ENCODE results near the gene SLC28A1.

Gene SLC28A1

DNA sequence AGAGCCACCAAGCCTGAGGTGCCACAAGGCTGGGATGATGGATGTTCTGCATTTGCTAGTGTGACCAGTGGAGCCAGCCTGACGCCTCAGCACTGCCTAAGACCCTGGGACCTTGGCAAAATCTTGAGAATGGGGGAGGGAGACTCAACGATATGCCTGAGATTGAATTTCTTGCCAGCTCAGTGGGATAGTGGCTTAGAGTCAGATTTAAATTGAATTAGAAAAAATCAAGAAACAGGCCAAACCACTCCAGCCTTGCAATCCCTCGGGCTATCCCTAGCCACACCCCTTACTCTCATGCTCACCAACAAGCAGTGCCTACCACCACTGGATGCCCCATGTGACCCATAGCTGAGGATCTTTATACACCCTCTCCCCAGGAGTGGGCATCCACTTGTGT, 78.5 kb downstream of the SLC28A1 start:
- Histone ChIP-seq H3K9me3 (replicated peaks; ENCODE audit: low read length) (no peaks in the 10 kb centered on the region), H3K27me3 (ENCODE audit: control insufficient read depth, insufficient read depth, low read length) (peaks cover 5% of the 10 kb centered on the region), H3K4me2 (ENCODE audit: low read length) (no peak overlapping the region), H3K9ac (ENCODE audit: low read depth, low read length) (no peak overlapping the region), H3K36me3 (ENCODE audit: insufficient read depth, low read length) (no peaks in the 10 kb centered on the region), H3K4me3 (ENCODE audit: low read length) (no peak overlapping the region), H3K4me1 (ENCODE audit: control insufficient read depth, insufficient read depth, low read length) (peaks cover 10% of the 10 kb centered on the region)

DNA sequence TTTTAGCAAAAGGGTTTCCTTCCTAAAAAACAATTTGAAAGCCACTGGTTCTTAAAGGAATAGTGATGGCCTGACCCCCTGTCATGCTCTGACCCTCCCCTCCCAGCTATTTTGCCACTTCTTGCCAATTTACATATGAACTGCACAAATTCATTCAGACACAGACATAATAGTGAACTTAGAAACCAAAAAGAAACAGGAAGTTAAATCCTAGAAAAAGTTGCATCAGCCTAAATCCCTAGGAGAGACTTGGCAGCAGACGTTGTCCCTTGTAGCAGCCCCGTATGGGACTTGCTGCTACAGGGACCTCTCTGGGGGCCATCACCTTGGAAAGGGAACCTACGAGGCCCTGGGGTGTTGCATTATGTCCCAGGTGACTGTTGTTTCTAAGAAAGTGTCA, 82.9 kb downstream of the SLC28A1 start:
- Histone ChIP-seq H3K9me3 (replicated peaks; ENCODE audit: low read length) (no peaks in the 10 kb centered on the region), H3K9ac (ENCODE audit: low read depth, low read length) (no peak overlapping the region), H3K4me1 (ENCODE audit: control insufficient read depth, insufficient read depth, low read length) (no peaks in the 10 kb centered on the region), H3K4me2 (ENCODE audit: low read length) (no peak overlapping the region), H3K27me3 (ENCODE audit: control insufficient read depth, insufficient read depth, low read length) (peaks cover 15% of the 10 kb centered on the region), H3K36me3 (ENCODE audit: insufficient read depth, low read length) (no peaks in the 10 kb centered on the region), H3K4me3 (ENCODE audit: low read length) (no peak overlapping the region)

DNA sequence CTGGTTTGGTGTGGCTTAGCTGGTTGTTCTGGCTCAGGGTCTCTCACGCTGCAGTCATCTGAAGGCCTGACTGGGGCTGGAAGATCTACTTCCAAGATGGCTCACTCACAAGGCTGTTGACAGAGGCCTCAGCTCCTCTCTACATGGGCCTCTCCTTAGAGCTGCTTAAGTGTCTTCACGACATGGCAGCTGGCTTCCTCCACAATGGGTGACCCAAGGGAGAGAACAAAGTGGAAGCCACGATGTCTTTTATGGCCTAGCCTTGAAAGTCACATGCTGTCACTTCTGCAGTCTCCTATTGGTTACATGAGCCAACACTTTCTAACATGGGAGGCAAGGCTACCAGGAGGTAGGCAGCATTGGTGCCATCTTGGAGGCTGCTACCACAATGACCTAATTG, 83.8 kb downstream of the SLC28A1 start:
- H3K9me3 ChIP-seq (replicated peaks; ENCODE audit: low read length), result no peaks in the 10 kb centered on the region
- H3K4me1 ChIP-seq (ENCODE audit: control insufficient read depth, insufficient read depth, low read length), result peaks cover 2% of the 10 kb centered on the region
- H3K36me3 ChIP-seq (ENCODE audit: insufficient read depth, low read length), result no peaks in the 10 kb centered on the region
- peaks cover 15% of the 10 kb centered on the region for H3K27me3 ChIP-seq (ENCODE audit: control insufficient read depth, insufficient read depth, low read length)
- H3K4me3 ChIP-seq (ENCODE audit: low read length), result no peak overlapping the region
- no peak overlapping the region for H3K4me2 ChIP-seq (ENCODE audit: low read length)
- no peak overlapping the region for H3K9ac ChIP-seq (ENCODE audit: low read depth, low read length)

DNA sequence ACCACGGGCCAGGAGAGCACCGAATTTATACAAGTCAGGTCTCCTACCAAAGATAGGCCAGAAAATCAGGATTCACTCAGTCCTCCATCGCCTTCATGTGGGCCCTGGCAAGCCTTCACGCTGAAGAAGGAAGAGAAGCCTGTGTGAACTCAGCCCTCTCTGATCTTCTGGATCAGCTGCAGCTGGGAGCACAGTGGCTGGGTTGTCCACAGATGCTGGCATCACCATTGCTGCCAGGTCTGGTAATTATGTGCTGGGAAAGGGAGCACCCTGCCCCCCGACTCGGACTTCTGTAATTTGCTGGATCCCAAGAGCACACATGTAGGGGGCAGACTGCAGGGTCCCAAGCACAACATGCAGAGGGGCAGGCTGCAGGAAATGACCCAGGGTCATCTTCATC, 84.8 kb downstream of the SLC28A1 start:
- Histone ChIP-seq H3K4me1 (ENCODE audit: control insufficient read depth, insufficient read depth, low read length) (peaks cover 10% of the 10 kb centered on the region), H3K36me3 (ENCODE audit: insufficient read depth, low read length) (no peaks in the 10 kb centered on the region), H3K4me3 (ENCODE audit: low read length) (no peak overlapping the region), H3K9me3 (replicated peaks; ENCODE audit: low read length) (no peaks in the 10 kb centered on the region), H3K4me2 (ENCODE audit: low read length) (no peak overlapping the region), H3K27me3 (ENCODE audit: control insufficient read depth, insufficient read depth, low read length) (peaks cover 10% of the 10 kb centered on the region), H3K9ac (ENCODE audit: low read depth, low read length) (no peak overlapping the region)

DNA sequence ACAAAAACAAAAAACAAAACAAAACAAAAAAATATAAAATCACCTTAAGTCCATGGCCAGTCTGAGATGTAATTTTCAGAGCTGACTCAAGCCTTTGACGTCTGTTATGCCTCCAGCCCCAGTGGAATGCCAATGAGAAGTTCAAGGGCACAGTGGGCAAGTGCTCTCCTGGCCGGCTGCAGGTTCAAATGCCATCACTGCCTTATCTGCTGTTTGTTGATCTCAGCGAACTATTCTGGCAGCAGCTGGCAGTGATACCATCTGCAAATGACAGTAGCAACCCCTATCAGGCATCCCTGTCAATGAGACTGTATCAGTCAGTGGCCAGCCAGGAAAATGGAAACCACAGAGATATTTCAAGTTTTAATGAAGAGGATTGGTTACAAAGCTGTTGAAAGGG, 86.4 kb downstream of the SLC28A1 start:
- no peak overlapping the region for H3K4me3 ChIP-seq (ENCODE audit: low read length)
- no peak overlapping the region for H3K9ac ChIP-seq (ENCODE audit: low read depth, low read length)
- no peaks in the 10 kb centered on the region for H3K36me3 ChIP-seq (ENCODE audit: insufficient read depth, low read length)
- H3K9me3 ChIP-seq (replicated peaks; ENCODE audit: low read length), result no peaks in the 10 kb centered on the region
- H3K4me2 ChIP-seq (ENCODE audit: low read length), result no peak overlapping the region
- peaks cover 10% of the 10 kb centered on the region for H3K27me3 ChIP-seq (ENCODE audit: control insufficient read depth, insufficient read depth, low read length)
- peaks cover 11% of the 10 kb centered on the region for H3K4me1 ChIP-seq (ENCODE audit: control insufficient read depth, insufficient read depth, low read length)

DNA sequence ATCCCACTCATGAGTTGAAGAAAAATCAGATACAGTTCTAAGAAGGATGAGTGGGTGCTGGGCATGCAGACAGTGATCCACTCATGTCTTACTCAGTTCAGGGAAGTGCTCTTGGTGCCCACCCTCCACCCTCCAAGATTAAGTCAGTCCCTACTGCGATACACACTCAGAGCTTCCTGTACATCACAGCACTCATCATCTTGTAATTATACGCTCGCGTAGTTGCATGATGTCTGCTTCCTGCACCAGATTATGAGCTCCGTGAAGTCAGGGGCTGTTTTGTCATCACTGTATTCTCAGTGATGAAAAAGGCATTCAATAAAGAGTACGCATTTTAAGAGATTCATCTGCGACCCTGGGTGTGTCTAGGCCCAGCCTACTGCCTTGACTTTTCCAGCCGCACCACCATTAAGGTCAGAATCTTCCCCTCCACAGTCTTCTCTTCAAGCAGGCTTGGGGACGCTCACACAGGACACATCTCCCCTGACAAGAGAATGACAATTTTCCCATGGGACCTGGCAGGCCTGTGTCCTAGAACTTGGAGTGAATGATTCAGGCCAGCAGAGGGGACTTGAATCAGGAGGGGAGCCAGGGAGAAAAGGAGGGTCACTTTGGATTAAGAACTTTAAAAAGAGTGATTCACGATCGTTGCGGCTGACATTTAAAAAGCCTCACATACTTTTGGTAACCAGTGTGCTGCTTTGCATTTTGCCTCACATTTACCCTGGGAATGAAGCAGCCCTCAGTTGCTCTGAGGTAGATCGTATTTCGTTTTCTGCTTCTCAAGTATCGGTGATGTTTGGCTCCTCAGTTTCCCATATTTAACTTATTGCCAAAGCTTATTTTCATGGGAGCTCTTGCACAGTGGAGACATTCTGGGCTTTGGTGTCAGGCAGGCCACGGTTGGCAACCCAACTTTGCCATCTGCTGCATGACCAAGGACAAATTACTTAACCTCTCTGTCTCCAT, 89.3 kb downstream of the SLC28A1 start:
- peaks cover 11% of the 10 kb centered on the region for H3K4me1 ChIP-seq (ENCODE audit: control insufficient read depth, insufficient read depth, low read length)
- no peaks in the 10 kb centered on the region for H3K36me3 ChIP-seq (ENCODE audit: insufficient read depth, low read length)
- no peaks in the 10 kb centered on the region for H3K9me3 ChIP-seq (replicated peaks; ENCODE audit: low read length)
- H3K4me2 ChIP-seq (ENCODE audit: low read length), result peak overlapping the region; percentile 5
- H3K4me3 ChIP-seq (ENCODE audit: low read length), result no peak overlapping the region
- peaks cover 9% of the 10 kb centered on the region for H3K27me3 ChIP-seq (ENCODE audit: control insufficient read depth, insufficient read depth, low read length)
- H3K9ac ChIP-seq (ENCODE audit: low read depth, low read length), result no peak overlapping the region

DNA sequence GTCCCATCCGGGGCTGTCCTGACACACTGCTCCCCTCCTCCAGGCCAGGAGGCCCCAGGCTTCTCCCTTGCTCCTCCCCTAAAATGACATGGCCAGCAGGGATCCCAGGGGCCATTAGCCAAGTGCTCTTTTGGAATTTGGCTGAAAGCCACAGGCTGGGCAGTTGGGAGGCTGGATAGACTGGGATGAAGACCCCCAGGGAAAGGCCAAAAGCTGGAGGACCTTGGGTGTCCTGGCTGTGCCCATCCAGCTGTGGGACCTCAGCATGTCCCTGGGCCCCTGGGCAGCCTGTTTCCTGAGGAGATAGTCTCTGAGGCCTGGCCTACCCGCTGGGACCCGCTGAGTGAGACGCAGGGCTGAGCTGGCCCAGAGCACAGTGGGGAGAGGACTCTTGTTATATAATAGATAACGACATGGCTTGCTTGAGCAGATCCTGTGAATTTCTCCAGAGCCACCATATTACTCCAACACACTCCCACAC, 91.4 kb downstream of the SLC28A1 start:
- Histone ChIP-seq H3K9me3 (replicated peaks; ENCODE audit: low read length) (no peaks in the 10 kb centered on the region), H3K4me3 (ENCODE audit: low read length) (no peak overlapping the region), H3K4me1 (ENCODE audit: control insufficient read depth, insufficient read depth, low read length) (peaks cover 17% of the 10 kb centered on the region), H3K9ac (ENCODE audit: low read depth, low read length) (no peak overlapping the region), H3K36me3 (ENCODE audit: insufficient read depth, low read length) (no peaks in the 10 kb centered on the region), H3K27me3 (ENCODE audit: control insufficient read depth, insufficient read depth, low read length) (no peaks in the 10 kb centered on the region), H3K4me2 (ENCODE audit: low read length) (no peak overlapping the region)

DNA sequence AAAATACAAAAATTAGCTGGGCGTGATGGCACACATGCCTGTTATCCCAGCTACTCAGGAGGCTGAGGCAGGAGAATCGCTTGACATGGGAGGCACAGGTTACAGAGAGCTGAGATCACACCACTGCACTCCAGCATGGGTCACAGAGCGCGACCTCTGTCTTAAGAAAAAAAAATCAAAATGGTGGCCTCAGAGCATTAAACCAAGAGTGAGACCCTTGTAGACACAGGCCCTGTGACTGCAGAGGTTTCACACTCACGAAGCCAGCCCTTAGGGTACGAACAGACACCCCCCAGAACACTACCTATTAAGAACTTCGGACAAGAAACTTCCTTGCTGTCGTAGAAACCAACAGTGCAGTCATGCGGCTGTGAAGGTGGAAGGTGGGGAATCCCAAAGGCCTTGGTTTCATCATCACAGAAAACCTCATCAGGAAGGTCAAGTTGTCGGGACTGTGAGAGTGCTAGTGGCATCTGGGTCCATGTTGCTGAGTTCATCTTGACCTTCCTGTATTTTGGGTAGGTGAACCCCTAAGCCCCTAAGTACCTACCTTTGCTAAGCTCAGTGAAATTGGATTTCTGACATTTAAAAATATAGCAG, 92.4 kb downstream of the SLC28A1 start:
- Histone ChIP-seq H3K27me3 (ENCODE audit: control insufficient read depth, insufficient read depth, low read length) (no peaks in the 10 kb centered on the region), H3K4me1 (ENCODE audit: control insufficient read depth, insufficient read depth, low read length) (peaks cover 17% of the 10 kb centered on the region), H3K4me2 (ENCODE audit: low read length) (no peak overlapping the region), H3K36me3 (ENCODE audit: insufficient read depth, low read length) (no peaks in the 10 kb centered on the region), H3K9ac (ENCODE audit: low read depth, low read length) (no peak overlapping the region), H3K9me3 (replicated peaks; ENCODE audit: low read length) (no peaks in the 10 kb centered on the region), H3K4me3 (ENCODE audit: low read length) (no peak overlapping the region)

DNA sequence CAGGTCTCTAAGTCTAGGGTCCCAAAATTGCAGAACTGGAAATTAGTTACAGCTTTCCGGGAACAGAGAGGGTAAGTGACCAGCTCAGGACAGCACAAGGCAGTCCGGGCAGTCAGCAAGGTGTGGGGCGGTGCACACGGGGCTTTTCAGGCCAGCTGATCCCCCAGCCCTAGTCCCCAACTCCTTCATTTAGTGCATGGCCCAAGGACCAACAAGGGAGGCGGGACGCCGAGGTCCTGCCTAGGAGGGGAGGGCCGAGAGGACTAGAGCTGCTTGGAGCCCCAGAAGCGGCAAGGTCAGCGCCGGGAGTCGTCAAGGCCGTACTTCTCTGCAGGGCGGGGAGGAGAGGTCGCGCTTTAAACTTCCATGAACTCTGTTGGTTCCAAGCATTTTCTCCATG, 95.2 kb downstream of the SLC28A1 start:
- Histone ChIP-seq H3K9me3 (replicated peaks; ENCODE audit: low read length) (no peaks in the 10 kb centered on the region), H3K9ac (ENCODE audit: low read depth, low read length) (no peak overlapping the region), H3K27me3 (ENCODE audit: control insufficient read depth, insufficient read depth, low read length) (no peaks in the 10 kb centered on the region), H3K36me3 (ENCODE audit: insufficient read depth, low read length) (no peaks in the 10 kb centered on the region), H3K4me1 (ENCODE audit: control insufficient read depth, insufficient read depth, low read length) (peaks cover 12% of the 10 kb centered on the region), H3K4me2 (ENCODE audit: low read length) (peak overlapping the region; percentile 96), H3K4me3 (ENCODE audit: low read length) (peak overlapping the region; percentile 91)

DNA sequence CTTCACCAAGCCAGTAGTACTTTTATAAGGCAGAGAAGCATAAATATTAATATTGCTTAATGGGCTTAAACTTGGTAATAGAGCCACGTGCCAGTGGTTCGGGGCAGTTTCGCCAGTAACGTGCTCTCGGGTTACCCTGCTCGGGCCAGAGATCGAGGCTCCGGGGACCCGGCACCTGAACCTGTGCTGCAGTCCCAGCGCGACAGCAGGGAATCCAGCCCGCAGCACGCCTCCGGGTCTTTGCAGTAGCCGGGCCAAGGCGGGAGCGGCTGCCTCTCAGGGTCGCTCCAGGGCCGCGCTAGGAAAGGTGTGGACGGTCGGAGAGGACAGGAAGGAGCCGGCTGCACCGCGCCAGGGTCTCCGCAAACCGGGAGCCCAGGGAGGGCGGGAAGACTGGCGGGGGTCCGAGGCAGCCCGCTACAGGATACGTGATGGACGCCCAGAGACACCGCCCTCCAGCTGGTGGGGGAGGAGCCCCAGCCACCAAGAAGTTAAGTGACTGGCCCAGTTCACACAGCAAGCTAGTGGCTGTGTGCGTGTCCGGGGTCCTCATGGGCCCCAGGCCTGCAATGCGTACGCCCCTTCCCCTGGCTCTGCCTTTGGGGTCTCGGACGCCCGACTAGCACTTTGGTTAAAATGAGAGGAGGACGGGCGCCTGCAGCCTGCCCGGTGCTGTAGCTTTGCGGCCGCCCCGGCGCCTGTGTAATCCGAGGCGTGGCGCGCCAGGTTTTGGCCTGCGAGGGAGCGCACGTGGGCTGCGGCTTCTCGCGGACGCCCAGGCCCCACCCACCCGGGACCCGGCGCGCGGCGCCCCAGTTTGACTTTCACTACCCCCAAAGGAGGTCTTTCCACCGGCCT, 96.0 kb downstream of the SLC28A1 start:
- H3K9ac ChIP-seq (ENCODE audit: low read depth, low read length), result peak overlapping the region; percentile 86
- H3K4me3 ChIP-seq (ENCODE audit: low read length), result peak overlapping the region; percentile 91
- no peaks in the 10 kb centered on the region for H3K36me3 ChIP-seq (ENCODE audit: insufficient read depth, low read length)
- no peaks in the 10 kb centered on the region for H3K27me3 ChIP-seq (ENCODE audit: control insufficient read depth, insufficient read depth, low read length)
- H3K9me3 ChIP-seq (replicated peaks; ENCODE audit: low read length), result no peaks in the 10 kb centered on the region
- H3K4me2 ChIP-seq (ENCODE audit: low read length), result peak overlapping the region; percentile 96
- H3K4me1 ChIP-seq (ENCODE audit: control insufficient read depth, insufficient read depth, low read length), result peaks cover 12% of the 10 kb centered on the region

DNA sequence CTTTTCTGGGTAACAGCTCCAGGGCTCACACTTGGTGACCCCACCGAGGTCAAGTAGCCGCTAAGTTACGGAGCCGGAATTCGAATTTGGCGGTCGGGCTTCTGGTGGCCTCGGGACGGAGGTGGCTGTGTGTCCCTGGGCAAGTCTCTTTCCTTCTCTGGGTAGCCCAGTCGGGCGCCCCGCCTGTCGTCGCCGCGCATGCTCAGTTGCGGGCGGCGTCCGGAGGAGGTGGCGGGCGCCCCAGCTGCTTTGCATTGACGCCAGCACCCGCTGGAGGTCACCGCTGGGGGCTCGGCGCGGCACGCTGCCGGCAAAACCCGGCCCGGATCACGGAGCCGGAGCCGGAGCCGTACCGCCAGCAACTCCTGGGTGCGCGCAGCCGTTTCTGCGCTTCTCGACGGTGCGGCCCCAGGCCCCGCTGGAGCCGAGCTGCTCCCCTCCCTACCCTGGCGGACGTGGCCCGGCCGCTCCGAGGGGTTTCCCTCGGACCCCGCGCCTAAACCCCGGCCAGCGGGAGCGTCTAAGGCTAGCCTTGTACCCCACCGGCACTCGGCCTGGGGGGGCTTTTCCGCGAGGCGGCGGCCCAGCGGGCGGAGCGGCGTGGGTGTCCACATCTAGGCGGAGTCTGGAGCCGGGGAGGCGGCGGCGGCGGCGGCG, 96.7 kb downstream of the SLC28A1 start:
- peak overlapping the region; percentile 86 for H3K9ac ChIP-seq (ENCODE audit: low read depth, low read length)
- no peaks in the 10 kb centered on the region for H3K27me3 ChIP-seq (ENCODE audit: control insufficient read depth, insufficient read depth, low read length)
- peak overlapping the region; percentile 91 for H3K4me3 ChIP-seq (ENCODE audit: low read length)
- H3K36me3 ChIP-seq (ENCODE audit: insufficient read depth, low read length), result no peaks in the 10 kb centered on the region
- no peaks in the 10 kb centered on the region for H3K9me3 ChIP-seq (replicated peaks; ENCODE audit: low read length)
- H3K4me2 ChIP-seq (ENCODE audit: low read length), result peak overlapping the region; percentile 96
- peaks cover 12% of the 10 kb centered on the region for H3K4me1 ChIP-seq (ENCODE audit: control insufficient read depth, insufficient read depth, low read length)
